PC-3 (cell line): ENCODE results near the gene SPRED2. TPM values are rescaled to one million over a fixed set of nuclear protein-coding genes. Genes with fewer than 3 reads are reported as not detected.

Experiments used
- ATAC-seq: fragments of 200-7000 bp; cut with Tn5 transposase; 2 replicates; pipeline ENCODE4 v1.9.1; 2020; ENCODE audit warnings: mild to moderate bottlenecking, moderate library complexity
- BruUV-seq: library from RNA; stranded (reverse); fragments of 400-500 nt; replicated peaks from 2 replicates; lab custom pipeline; 2021; lab: Mats Ljungman, UMichigan
- CTCF ChIA-PET: fragments of 300-600 bp; sonication (Branson Sonifier 250); formaldehyde crosslinking; loops from one replicate; lab custom pipeline; 2022; ENCODE audit warnings: antibody characterized with exemption; lab: Charles Lee
- POLR2A ChIA-PET: fragments of 300-600 bp; sonication (Branson Sonifier 250); formaldehyde crosslinking; loops from one replicate; lab custom pipeline; 2022; ENCODE audit warnings: antibody characterized with exemption; ENCODE audit not compliant: unreplicated experiment; lab: Charles Lee
- DNase-seq: peaks from one replicate; pipeline ENCODE4 v3.0.0-alpha.2; 2015
- H2AFZ ChIP-seq: fragments of 300-600 bp; sonication (generic); 2 replicates; pipeline ENCODE4 v1.6.0; 2016; ENCODE audit warnings: antibody characterized with exemption, low read length
- H3F3A ChIP-seq: fragments of 300-600 bp; sonication (generic); one replicate; pipeline ENCODE4 v1.6.0; 2017; ENCODE audit warnings: antibody characterized with exemption, low read length, control low read depth, mild to moderate bottlenecking; ENCODE audit not compliant: unreplicated experiment
- H3K27ac ChIP-seq: fragments of 300-600 bp; sonication (generic); 2 replicates; pipeline ENCODE4 v1.5.1; 2016; ENCODE audit warnings: mild to moderate bottlenecking, low read length
- H3K27me3 ChIP-seq: fragments of 300-600 bp; sonication (generic); 2 replicates; pipeline ENCODE4 v1.6.1; 2016; ENCODE audit warnings: low read length, mixed read lengths
- H3K36me3 ChIP-seq: fragments of 300-600 bp; sonication (generic); 2 replicates; pipeline ENCODE4 v1.6.1; 2016; ENCODE audit warnings: low read depth, mixed run types, low read length, mixed read lengths
- H3K4me1 ChIP-seq: fragments of 300-600 bp; sonication (generic); 2 replicates; pipeline ENCODE4 v1.5.1; 2016; ENCODE audit warnings: low read length; ENCODE audit not compliant: insufficient read depth
- H3K4me2 ChIP-seq: fragments of 300-600 bp; sonication (generic); 2 replicates; pipeline ENCODE4 v1.6.0; 2016; ENCODE audit warnings: low read length
- H3K4me3 ChIP-seq: fragments of 300-600 bp; sonication (generic); 2 replicates; pipeline ENCODE4 v1.5.1; 2016; ENCODE audit warnings: mild to moderate bottlenecking, low read length, mixed read lengths
- H3K79me2 ChIP-seq: fragments of 300-600 bp; sonication (generic); 2 replicates; pipeline ENCODE4 v1.6.1; 2017; ENCODE audit warnings: low read length, mixed read lengths
- H3K9ac ChIP-seq: fragments of 300-600 bp; sonication (generic); 2 replicates; pipeline ENCODE4 v1.6.0; 2016; ENCODE audit warnings: mild to moderate bottlenecking, low read length
- H3K9me2 ChIP-seq: fragments of 300-600 bp; sonication (generic); replicated peaks from 2 replicates; pipeline ENCODE4 v1.6.1; 2016; ENCODE audit warnings: mixed run types, low read length, mixed read lengths
- H3K9me3 ChIP-seq: fragments of 300-600 bp; sonication (generic); 2 replicates; pipeline ENCODE4 v1.6.1; 2016; ENCODE audit warnings: low read length, mixed read lengths
- H4K20me1 ChIP-seq: fragments of 300-600 bp; sonication (generic); 2 replicates; pipeline ENCODE4 v1.6.1; 2016; ENCODE audit warnings: low read length, mixed read lengths
- EZH2 ChIP-seq: fragments of 300-600 bp; sonication (generic); IDR thresholded peaks from one replicate; pipeline ENCODE4 v1.6.1; 2017; ENCODE audit warnings: antibody characterized with exemption, mild to moderate bottlenecking, low read length; ENCODE audit not compliant: unreplicated experiment
- EZH2phosphoT487 ChIP-seq: fragments of 300-600 bp; sonication (generic); IDR thresholded peaks from 2 replicates; pipeline ENCODE4 v1.6.1; 2018; ENCODE audit warnings: mild to moderate bottlenecking, antibody characterized with exemption, low read length, borderline replicate concordance
- intact Hi-C: fragments of 100-400 bp; cut with micrococcal nuclease; formaldehyde crosslinking; loops from 2 replicates; pipeline ENCODE4 v1.9.0; 2023
- total RNA-seq: library from RNA; depleted of rRNA; stranded (reverse); fragments of >200 nt; gene quantifications from 2 replicates; pipeline ENCODE4 v1.2.3, GENCODE V29; 2014
- TF ChIP-seq, protein P1 (sequence below): fragments of 300-600 bp; sonication (generic); conservative IDR thresholded peaks from 2 replicates; pipeline ENCODE4 v1.5.1; 2017; ENCODE audit warnings: antibody characterized with exemption, low read depth, mild to moderate bottlenecking, low read length

The SPRED2 gene
- total RNA-seq, 1 experiment from 2014 or later: 16.2 TPM

DNA sequence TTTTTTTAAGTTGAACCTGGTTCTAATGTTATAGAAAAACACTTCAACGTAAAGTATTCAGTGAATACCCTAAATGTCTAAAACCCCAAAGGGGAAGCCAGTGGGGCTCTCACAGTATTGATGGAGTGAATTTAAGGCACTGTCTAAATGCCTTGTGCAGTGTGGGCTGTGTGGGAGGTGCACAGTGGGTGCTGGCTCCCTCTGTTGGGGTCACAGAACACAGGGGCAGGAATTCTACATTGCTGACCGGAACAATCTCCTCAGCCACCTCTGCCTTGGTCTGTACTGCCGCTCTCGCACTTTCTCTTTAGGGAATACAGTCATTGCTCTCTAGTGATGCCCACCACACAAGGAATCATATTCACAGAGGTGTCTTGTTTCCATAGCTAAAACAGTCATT lies 45.4 kb downstream of the SPRED2 start:
- ChIA-PET CTCF (no interaction called here), POLR2A (no interaction called here)
- H3K36me3 ChIP-seq: no peaks in the 10 kb centered on the region
- H3F3A ChIP-seq: peaks cover 6% of the 10 kb centered on the region
- no peaks in the 10 kb centered on the region for H3K9me2 ChIP-seq
- peaks cover 87% of the 10 kb centered on the region for H3K79me2 ChIP-seq
- intact Hi-C loops: no loop called here
- no peak overlapping the region for H3K27ac ChIP-seq
- no peak overlapping the region for H3K4me3 ChIP-seq
- no peak overlapping the region for H3K4me2 ChIP-seq
- no peak overlapping the region for H2AFZ ChIP-seq
- no TSS peak for BruUV-seq
- 0 out of 2 replicates have a peak, but pooled peaks cover 10% of the 10 kb centered on the region for H4K20me1 ChIP-seq
- no peaks in the 10 kb centered on the region for H3K27me3 ChIP-seq
- H3K9me3 ChIP-seq: no peaks in the 10 kb centered on the region
- H3K4me1 ChIP-seq: peaks cover 46% of the 10 kb centered on the region
- DNase-seq (no peak), ATAC-seq (no peak)
- no peak overlapping the region for H3K9ac ChIP-seq
- TF ChIP-seq EZH2 (no peak), EZH2phosphoT487 (no peak)
- TF ChIP-seq, protein P1, sequence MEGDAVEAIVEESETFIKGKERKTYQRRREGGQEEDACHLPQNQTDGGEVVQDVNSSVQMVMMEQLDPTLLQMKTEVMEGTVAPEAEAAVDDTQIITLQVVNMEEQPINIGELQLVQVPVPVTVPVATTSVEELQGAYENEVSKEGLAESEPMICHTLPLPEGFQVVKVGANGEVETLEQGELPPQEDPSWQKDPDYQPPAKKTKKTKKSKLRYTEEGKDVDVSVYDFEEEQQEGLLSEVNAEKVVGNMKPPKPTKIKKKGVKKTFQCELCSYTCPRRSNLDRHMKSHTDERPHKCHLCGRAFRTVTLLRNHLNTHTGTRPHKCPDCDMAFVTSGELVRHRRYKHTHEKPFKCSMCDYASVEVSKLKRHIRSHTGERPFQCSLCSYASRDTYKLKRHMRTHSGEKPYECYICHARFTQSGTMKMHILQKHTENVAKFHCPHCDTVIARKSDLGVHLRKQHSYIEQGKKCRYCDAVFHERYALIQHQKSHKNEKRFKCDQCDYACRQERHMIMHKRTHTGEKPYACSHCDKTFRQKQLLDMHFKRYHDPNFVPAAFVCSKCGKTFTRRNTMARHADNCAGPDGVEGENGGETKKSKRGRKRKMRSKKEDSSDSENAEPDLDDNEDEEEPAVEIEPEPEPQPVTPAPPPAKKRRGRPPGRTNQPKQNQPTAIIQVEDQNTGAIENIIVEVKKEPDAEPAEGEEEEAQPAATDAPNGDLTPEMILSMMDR: peak; percentile 22; the same call in 1 of the 2 replicates

DNA sequence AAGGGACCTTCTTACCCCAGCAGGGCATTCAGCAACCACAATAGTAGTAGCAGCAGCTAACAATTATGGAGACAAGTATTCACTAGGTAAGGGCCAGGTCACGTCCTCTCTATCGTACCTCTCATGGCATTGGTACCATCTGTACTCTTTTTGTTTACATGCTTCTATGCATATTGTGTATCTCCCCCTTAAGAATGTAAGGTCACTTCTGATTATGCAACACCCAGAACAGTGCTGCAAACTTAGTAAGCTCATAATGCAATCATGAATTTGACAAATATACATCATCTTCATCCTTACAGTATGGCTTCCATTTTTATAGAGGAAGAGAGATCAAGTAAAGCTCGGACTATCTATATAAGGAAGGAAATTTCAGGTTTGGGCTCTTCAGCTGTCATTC lies 46.1 kb downstream of the SPRED2 start:
- ATAC-seq (no peak), DNase-seq (no peak)
- no peaks in the 10 kb centered on the region for H3K27me3 ChIP-seq
- H3K4me3 ChIP-seq: no peak overlapping the region
- H3K4me2 ChIP-seq: no peak overlapping the region
- BruUV-seq: no TSS peak
- H3K79me2 ChIP-seq: peaks cover 87% of the 10 kb centered on the region
- H4K20me1 ChIP-seq: 0 out of 2 replicates have a peak, but pooled peaks cover 10% of the 10 kb centered on the region
- H3K4me1 ChIP-seq: peaks cover 52% of the 10 kb centered on the region
- H3K27ac ChIP-seq: no peak overlapping the region
- POLR2A ChIA-PET: no interaction called here
- H3F3A ChIP-seq: peaks cover 6% of the 10 kb centered on the region
- H3K9ac ChIP-seq: no peak overlapping the region
- TF ChIP-seq EZH2 (no peak), EZH2phosphoT487 (no peak)
- TF ChIP-seq, protein P1: no peak
- H3K36me3 ChIP-seq: no peaks in the 10 kb centered on the region; the same call in 1 of the 2 replicates
- intact Hi-C loops: no loop called here
- H3K9me3 ChIP-seq: no peaks in the 10 kb centered on the region
- no peaks in the 10 kb centered on the region for H3K9me2 ChIP-seq
- CTCF ChIA-PET: no interaction called here
- no peak overlapping the region for H2AFZ ChIP-seq
